Parathyroid adenoma (tissue), 2 donors: Measurements from ENCODE around the gene SPATA32.
"Not testable (repeated sequence)": the region's sequence is repeated elsewhere in the genome, so short reads cannot be mapped to it uniquely, and the experiment has no call there.

Experiments
- H2AFZ ChIP-seq: fragments of 300-600 bp; sonication (generic); one replicate; pipeline ENCODE4 v1.7.0; 2017; ENCODE audit warnings: antibody characterized with exemption, mild to moderate bottlenecking
- H3K27ac ChIP-seq: fragments of 300-600 bp; sonication (generic); one replicate; pipeline ENCODE4 v1.7.0; 2017
- H3K27me3 ChIP-seq: fragments of 300-600 bp; sonication (generic); one replicate; pipeline ENCODE4 v1.7.0; 2017; ENCODE audit warnings: low read length; ENCODE audit not compliant: control insufficient read depth, insufficient read depth
- H3K36me3 ChIP-seq: fragments of 300-600 bp; sonication (generic); one replicate; pipeline ENCODE4 v1.7.0; 2017; ENCODE audit warnings: low read length; ENCODE audit not compliant: control insufficient read depth, insufficient read depth
- H3K4me1 ChIP-seq: fragments of 300-600 bp; sonication (generic); one replicate; pipeline ENCODE4 v1.7.0; 2017; ENCODE audit warnings: control low read depth
- H3K4me2 ChIP-seq: fragments of 300-600 bp; sonication (generic); one replicate; pipeline ENCODE4 v1.7.0; 2017; ENCODE audit warnings: low read length
- H3K4me3 ChIP-seq: fragments of 300-600 bp; sonication (generic); one replicate; pipeline ENCODE4 v1.7.0; 2017; ENCODE audit warnings: low read depth, low read length
- H3K79me2 ChIP-seq: fragments of 300-600 bp; sonication (generic); one replicate; pipeline ENCODE4 v1.7.0; 2017; ENCODE audit warnings: control low read depth
- H3K9ac ChIP-seq: fragments of 300-600 bp; sonication (generic); one replicate; pipeline ENCODE4 v1.7.0; 2017; ENCODE audit warnings: mild to moderate bottlenecking
- H3K9me3 ChIP-seq: fragments of 300-600 bp; sonication (generic); one replicate; pipeline ENCODE4 v1.7.0; 2017; ENCODE audit warnings: low read length; ENCODE audit not compliant: control insufficient read depth
- TF ChIP-seq, protein P1 (sequence below): fragments of 300-600 bp; sonication (generic); IDR thresholded peaks from one replicate; pipeline ENCODE4 v1.7.0; 2017; ENCODE audit warnings: antibody characterized with exemption, mild to moderate bottlenecking
- donor health status: primary hyperparathyroidism.

Gene SPATA32

DNA sequence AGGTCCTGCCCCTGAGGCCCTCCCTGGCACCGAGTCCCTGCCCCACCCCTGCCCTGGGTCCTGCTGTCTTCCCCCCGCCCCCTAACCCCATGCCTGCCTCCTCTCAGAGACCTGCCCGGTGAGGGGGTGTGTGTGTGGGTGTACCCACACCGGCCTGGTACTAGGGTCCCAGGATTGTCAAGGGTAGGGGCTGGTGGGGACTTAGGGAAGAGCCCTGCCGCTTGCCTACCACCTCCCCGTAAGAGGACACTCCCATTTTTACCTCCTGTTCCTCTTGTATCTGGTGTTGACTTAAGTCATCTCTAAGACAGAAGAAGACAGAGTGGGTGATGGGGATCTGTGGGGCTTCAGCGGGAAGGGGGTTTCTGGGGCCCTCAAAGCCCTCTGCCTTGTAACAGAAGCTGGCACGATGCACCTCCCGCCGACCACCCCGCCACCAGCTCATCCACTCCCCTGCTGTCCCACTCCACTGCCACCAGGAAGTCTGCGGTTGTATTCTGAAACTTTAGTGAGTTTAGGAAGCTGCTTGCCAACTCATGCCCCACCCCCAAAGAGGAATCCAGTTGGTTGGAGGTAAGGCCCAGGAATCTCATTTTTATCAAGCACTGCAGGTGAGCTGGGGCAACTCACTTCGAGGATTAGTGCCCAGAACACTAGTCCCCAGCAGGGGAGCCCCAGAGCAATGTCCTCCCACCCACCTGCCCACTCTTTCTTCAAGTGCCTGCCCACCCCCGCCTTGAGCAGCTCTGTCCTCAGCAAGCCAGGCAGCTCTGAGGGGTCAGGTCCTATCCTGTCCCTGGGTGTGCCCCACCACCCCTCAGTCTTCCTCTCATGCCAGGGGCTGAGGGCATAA, 5.6 kb downstream of the SPATA32 start:
- no peak overlapping the region for H2AFZ ChIP-seq
- TF ChIP-seq, protein P1, sequence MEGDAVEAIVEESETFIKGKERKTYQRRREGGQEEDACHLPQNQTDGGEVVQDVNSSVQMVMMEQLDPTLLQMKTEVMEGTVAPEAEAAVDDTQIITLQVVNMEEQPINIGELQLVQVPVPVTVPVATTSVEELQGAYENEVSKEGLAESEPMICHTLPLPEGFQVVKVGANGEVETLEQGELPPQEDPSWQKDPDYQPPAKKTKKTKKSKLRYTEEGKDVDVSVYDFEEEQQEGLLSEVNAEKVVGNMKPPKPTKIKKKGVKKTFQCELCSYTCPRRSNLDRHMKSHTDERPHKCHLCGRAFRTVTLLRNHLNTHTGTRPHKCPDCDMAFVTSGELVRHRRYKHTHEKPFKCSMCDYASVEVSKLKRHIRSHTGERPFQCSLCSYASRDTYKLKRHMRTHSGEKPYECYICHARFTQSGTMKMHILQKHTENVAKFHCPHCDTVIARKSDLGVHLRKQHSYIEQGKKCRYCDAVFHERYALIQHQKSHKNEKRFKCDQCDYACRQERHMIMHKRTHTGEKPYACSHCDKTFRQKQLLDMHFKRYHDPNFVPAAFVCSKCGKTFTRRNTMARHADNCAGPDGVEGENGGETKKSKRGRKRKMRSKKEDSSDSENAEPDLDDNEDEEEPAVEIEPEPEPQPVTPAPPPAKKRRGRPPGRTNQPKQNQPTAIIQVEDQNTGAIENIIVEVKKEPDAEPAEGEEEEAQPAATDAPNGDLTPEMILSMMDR, result no peak

DNA sequence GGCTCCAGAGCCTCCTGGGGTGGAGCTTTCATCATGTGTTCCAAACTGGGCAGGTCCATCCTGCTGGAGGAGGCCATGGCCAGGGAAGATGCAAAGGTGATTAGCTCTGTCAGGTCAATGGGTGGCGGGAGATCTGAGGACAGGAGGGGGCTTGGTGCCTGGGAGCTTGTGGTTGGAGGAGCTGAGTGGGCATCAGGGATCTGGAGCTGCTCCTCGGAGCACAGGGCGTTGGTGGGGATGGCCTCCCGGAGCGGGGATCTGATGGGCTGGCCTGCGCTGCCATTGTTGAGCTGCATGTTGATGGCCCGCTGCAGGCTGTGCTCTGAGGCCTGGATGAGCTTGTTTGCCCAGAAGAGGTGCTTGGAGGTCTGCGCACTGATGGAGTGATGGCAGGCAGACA, 6.5 kb downstream of the SPATA32 start:
- no peak overlapping the region for H3K9ac ChIP-seq
- H2AFZ ChIP-seq, result no peak overlapping the region
- H3K27me3 ChIP-seq, result no peaks in the 10 kb centered on the region
- no peaks in the 10 kb centered on the region for H3K79me2 ChIP-seq
- no peak overlapping the region for H3K4me3 ChIP-seq
- H3K4me2 ChIP-seq, result no peak overlapping the region
- no peaks in the 10 kb centered on the region for H3K9me3 ChIP-seq
- TF ChIP-seq, protein P1, result no peak
- no peaks in the 10 kb centered on the region for H3K36me3 ChIP-seq
- no peaks in the 10 kb centered on the region for H3K4me1 ChIP-seq
- H3K27ac ChIP-seq, result no peak overlapping the region

More for the DNA sequence above, 5.6 kb downstream of the SPATA32 start:
- Histone ChIP-seq H3K4me2 (no peak overlapping the region), H3K27me3 (no peaks in the 10 kb centered on the region), H3K9me3 (no peaks in the 10 kb centered on the region), H3K27ac (no peak overlapping the region), H3K9ac (no peak overlapping the region), H3K4me3 (no peak overlapping the region), H3K79me2 (no peaks in the 10 kb centered on the region), H3K36me3 (no peaks in the 10 kb centered on the region), H3K4me1 (no peaks in the 10 kb centered on the region)

DNA sequence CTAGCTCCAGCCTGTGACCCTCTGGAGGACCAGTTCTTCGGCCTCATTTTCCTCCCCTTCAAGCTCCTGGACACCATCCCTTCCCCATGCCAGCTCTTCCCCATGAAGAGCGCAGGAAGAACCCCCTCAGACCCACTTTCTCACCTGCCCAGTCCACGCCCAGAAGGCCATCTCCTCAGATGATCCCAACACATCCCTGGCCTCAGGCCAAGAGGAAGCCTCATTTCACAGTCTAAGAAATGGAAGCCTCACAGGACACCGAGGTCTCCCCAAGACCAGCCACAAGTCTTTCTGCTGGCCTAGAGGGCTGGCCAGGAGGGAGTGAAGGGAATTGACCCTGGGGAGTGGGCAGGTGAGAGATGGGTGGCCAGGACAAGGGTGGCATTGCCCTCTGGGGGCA, 8.0 kb downstream of the SPATA32 start:
- Histone ChIP-seq H3K9ac (no peak overlapping the region), H3K4me2 (no peak overlapping the region), H3K36me3 (no peaks in the 10 kb centered on the region), H3K4me3 (no peak overlapping the region), H3K9me3 (no peaks in the 10 kb centered on the region), H3K27ac (no peak overlapping the region), H3K79me2 (no peaks in the 10 kb centered on the region), H2AFZ (no peak overlapping the region), H3K4me1 (peaks cover under 1% of the 10 kb centered on the region), H3K27me3 (no peaks in the 10 kb centered on the region)
- TF ChIP-seq, protein P1, result no peak

DNA sequence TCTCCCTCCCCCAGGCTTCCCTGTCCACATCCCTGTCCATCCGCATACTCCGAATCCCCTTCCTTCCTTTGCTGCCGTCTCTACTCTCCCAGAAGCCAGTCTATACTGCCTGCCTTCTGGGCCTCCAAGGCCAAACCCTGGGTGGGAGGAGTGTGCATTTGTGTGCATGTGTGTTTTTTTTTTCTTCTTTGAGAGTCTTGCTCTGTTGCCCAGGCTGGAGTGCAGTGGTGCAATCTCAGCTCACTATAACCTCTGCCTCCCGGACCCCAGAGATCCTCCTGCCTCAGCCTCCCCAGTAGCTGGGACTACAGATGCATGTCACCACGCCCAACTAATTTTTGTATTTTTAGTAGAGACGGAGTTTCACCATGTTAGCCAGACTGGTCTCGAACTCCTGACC, 8.7 kb downstream of the SPATA32 start:
- H3K4me2 ChIP-seq, H3K27ac ChIP-seq, H3K9ac ChIP-seq, H3K4me3 ChIP-seq, H3K27me3 ChIP-seq, H3K79me2 ChIP-seq, H3K9me3 ChIP-seq, H3K4me1 ChIP-seq, H3K36me3 ChIP-seq, H2AFZ ChIP-seq: not testable (repeated sequence)

DNA sequence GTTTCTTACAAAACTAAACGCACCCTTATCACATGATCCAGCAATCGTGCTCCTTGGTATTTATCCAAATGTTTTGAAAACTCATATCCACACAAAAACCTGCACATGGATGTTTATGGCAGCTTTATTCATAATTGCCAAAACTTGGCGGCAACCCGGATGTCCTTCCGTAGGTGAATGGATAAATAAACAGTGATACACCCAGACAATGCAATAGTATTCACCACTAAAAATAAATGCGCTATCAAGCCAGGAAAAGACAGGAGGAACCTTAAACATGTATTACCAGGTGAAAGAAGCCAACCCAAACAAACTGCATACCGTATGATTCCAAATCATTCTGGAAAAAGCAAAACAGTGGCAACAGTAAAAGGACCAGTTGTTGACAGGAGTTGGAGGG, 10.0 kb downstream of the SPATA32 start:
- H3K79me2 ChIP-seq, result no peaks in the 10 kb centered on the region
- H3K4me1 ChIP-seq, result peaks cover 4% of the 10 kb centered on the region
- no peaks in the 10 kb centered on the region for H3K9me3 ChIP-seq
- H2AFZ ChIP-seq, result no peak overlapping the region
- TF ChIP-seq, protein P1, result no peak
- no peaks in the 10 kb centered on the region for H3K27me3 ChIP-seq
- no peak overlapping the region for H3K4me3 ChIP-seq
- no peak overlapping the region for H3K27ac ChIP-seq
- no peaks in the 10 kb centered on the region for H3K36me3 ChIP-seq
- H3K9ac ChIP-seq, result no peak overlapping the region
- no peak overlapping the region for H3K4me2 ChIP-seq
